ENCODE data around the gene CTNNA2. TPM values are rescaled to one million over a fixed set of nuclear protein-coding genes. Genes with fewer than 3 reads are reported as not detected.

Gene CTNNA2
- total and polyA plus RNA-seq, 12 donors = 0.09 to 0.57 (median 0.15) TPM; not detected in 9

DNA sequence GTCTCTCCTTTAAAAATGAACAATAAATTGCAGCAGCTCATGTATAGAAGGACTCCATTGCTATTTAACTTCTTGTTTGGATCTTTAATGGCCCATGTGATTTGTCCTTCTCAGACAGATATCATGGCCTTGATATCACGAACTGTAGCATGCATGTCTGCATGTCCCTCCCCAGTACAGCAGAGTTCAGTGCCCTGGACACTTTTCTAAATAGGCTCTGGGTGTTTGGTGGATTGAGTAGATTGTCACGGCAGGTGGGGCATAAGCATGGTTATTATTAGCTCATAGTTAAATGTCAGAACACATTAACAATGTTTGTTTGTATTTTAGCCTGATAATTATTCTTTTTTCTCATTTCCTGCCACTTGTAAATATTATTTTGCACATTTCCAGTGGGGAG is 673.4 kb downstream of the CTNNA2 start:
- Histone ChIP-seq H3K27me3 (no peaks in the 10 kb centered on the region), H3K4me3 (no peak overlapping the region), H3K4me1 (no peaks in the 10 kb centered on the region), H3K36me3 (no peaks in the 10 kb centered on the region), H3K9me3 (peaks cover 0 to 5% (median 0%) of the 10 kb centered on the region in 11 donors), H3K27ac (no peak overlapping the region)
- TF ChIP-seq, protein P1, sequence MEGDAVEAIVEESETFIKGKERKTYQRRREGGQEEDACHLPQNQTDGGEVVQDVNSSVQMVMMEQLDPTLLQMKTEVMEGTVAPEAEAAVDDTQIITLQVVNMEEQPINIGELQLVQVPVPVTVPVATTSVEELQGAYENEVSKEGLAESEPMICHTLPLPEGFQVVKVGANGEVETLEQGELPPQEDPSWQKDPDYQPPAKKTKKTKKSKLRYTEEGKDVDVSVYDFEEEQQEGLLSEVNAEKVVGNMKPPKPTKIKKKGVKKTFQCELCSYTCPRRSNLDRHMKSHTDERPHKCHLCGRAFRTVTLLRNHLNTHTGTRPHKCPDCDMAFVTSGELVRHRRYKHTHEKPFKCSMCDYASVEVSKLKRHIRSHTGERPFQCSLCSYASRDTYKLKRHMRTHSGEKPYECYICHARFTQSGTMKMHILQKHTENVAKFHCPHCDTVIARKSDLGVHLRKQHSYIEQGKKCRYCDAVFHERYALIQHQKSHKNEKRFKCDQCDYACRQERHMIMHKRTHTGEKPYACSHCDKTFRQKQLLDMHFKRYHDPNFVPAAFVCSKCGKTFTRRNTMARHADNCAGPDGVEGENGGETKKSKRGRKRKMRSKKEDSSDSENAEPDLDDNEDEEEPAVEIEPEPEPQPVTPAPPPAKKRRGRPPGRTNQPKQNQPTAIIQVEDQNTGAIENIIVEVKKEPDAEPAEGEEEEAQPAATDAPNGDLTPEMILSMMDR (IDR thresholded peaks at IDR 0.05) = no peak
- intact Hi-C loops (cut with DNase I) = no loop called here
- ATAC-seq (no peak), DNase-seq (no peak)
- 28 to 44% methylated on average over 2 of the region's 2 CpGs for WGBS, 2 donors

DNA sequence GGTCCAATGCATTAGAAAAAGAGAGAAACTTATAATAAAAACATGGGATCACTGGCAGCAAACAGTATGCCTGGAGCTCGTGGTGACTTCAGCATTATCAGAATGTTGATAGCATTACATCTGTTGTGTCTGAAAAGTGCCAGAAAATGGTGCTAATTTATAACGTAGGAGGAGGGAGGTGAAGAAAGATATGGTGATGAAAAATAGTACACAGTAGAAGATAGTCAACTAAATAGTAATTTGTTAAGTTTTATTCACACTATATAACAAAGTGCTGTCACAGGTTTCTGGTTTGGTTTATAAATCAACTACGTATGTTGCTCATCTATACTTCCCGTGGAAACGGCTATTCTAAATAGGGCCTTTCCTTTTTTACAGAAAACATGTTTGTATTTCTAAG is 674.3 kb downstream of the CTNNA2 start:
- H3K4me3 ChIP-seq = no peak overlapping the region
- no peak overlapping the region for H3K27ac ChIP-seq
- H3K36me3 ChIP-seq = no peaks in the 10 kb centered on the region
- DNase-seq = no peak
- ATAC-seq = no peak
- TF ChIP-seq, protein P1 (IDR thresholded peaks at IDR 0.05) = no peak
- H3K4me1 ChIP-seq = no peaks in the 10 kb centered on the region
- intact Hi-C loops (cut with DNase I) = no loop called here
- H3K9me3 ChIP-seq = no peaks in the 10 kb centered on the region
- 35 to 45% methylated on average over 5 of the region's 5 CpGs for WGBS, 2 donors
- no peaks in the 10 kb centered on the region for H3K27me3 ChIP-seq

DNA sequence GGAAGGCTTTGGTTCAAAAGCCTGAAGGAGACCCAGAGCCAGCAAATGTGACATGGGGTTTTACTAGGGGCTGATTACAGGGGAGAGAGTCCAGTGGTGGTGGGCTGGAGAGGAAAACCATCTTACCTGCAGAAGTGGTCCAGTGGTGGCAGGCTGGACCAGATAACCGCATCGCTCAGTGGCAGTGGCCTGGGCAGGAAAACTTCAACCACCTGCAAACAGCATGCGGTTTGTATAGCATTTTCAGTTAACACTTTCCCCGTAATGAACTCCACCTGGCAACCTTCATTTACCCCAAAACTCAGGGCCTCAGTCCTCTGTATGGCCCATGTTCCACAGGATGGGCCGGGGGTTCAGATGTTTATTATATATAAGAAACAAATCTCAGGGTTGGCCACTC is 677.3 kb downstream of the CTNNA2 start:
- TF ChIP-seq, protein P1 (IDR thresholded peaks at IDR 0.05) = no peak
- Histone ChIP-seq H3K4me3 (no peak overlapping the region), H3K4me1 (no peaks in the 10 kb centered on the region), H3K9me3 (no peaks in the 10 kb centered on the region), H3K27ac (no peak overlapping the region), H3K36me3 (no peaks in the 10 kb centered on the region), H3K27me3 (peaks cover 0 to 6% (median 0%) of the 10 kb centered on the region in 7 donors)
- no peak for DNase-seq
- ATAC-seq = no peak
- WGBS, 2 donors = 91 to 96% methylated on average over 5 of the region's 5 CpGs
- intact Hi-C loops (cut with DNase I) = no loop called here

DNA sequence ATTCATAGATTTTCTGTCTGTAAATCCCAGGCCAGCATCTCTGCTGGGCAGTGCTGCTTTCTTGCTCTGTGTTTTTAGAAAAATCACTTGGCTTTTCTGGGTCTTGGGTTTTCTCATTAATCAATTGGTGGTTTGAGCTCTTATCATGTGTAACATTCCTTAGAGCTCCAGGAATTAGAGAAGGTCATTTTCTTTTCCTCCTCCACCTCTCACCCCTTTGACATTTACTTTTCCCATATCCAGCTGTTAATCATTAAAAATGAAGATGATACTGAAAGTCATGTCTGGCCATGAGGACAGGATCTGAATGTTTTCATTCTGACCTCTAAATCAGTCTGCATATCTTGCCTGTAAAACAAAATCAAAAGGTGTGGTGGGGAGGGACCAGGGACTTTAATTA is 680.7 kb downstream of the CTNNA2 start:
- Histone ChIP-seq H3K9me3 (no peaks in the 10 kb centered on the region), H3K36me3 (no peaks in the 10 kb centered on the region), H3K4me1 (no peaks in the 10 kb centered on the region), H3K27me3 (peaks cover 0 to 6% (median 0%) of the 10 kb centered on the region in 7 donors), H3K4me3 (no peak overlapping the region), H3K27ac (no peak overlapping the region)
- intact Hi-C loops (cut with DNase I) = no loop called here
- DNase-seq (no peak), ATAC-seq (no peak)
- TF ChIP-seq, protein P1 (IDR thresholded peaks at IDR 0.05) = no peak

Data from heart right ventricle (tissue), 16 donors.